Measurements from ENCODE around the gene CEP192.
"Not testable (repeated sequence)": the region's sequence is repeated elsewhere in the genome, so short reads cannot be mapped to it uniquely, and the experiment has no call there.

The CEP192 gene

DNA sequence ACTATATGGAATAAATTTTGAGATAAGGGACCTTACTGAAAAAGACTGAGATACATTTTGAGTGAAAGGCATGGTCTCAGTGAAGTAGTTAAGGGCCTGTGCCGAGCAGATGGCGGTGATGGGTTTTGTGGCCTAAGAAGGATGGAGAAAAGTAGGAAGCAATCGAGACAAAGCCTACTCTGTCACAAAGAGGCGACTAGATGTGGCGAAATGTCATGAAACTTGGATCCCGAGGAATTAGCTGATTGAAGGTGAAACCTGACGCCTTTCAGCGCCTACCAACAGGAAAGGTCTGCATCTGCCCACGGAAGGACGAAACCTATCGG lies 558 bp upstream of the CEP192 start:
- DNase-seq: no peak

DNA sequence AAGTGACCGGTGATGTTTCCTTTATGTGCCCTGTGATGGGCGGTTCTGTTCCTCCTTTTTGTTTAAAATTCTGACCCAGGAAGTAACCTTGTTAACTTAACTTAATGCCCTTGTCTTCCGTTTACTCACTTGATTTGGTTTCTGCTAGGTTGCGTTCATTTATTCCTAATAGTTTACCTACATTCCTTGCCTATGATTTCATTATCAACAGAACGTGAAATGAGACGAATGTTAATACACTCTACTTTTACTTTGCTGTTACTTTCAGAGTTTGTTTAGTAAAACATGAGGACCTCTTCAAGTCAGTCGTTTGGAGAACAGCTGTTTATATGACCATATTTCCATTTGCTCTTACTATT lies 638 bp downstream of the CEP192 start:
- no peak for DNase-seq

GRCh38 chr18:12993439-12993838 lies 2.3 kb downstream of the CEP192 start:
- DNase-seq: no peak

DNA sequence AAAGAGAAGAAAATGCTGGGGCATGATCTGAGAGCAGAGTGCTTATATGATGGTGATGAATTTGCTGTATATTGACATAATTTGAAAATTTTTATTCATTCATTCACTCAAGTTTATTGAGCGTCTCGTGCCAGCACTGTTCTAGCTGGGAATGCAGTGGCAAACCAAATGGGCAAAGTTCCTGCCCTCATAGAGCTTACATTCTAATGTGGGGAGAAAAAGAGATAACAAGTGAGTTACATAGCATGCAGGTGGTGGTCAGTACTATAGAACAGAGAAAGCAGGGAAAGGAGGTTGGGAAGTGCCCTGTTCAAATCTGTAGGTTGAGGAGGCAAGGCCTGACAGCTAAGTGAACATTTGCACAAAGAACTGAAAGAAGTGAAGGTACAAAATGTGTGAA lies 4.3 kb downstream of the CEP192 start:
- DNase-seq: no peak

GRCh38 chr18:12995952-12996477 lies 4.9 kb downstream of the CEP192 start:
- DNase-seq: no peak

GRCh38 chr18:12996661-12997292 lies 5.6 kb downstream of the CEP192 start:
- DNase-seq: no peak

DNA sequence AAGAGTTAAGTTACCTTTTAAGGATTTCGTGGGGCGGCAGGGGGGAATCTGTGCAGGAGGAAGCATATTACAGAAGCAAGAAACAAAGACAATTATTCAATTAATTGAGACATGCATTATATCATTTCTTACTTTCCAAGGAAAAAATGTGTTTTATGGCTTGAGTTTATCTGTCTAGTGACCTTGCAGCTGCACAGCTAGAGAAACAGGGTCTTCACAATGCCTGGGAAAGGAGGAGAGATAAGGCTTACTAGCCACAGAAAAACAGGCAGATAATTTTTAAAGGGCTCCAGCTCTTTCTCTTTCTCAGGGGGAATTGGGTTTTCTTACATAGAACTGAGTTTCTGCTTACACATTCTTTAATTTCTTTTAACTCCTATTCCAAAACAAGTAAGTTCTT lies 6.2 kb downstream of the CEP192 start:
- not testable (repeated sequence) for DNase-seq

DNA sequence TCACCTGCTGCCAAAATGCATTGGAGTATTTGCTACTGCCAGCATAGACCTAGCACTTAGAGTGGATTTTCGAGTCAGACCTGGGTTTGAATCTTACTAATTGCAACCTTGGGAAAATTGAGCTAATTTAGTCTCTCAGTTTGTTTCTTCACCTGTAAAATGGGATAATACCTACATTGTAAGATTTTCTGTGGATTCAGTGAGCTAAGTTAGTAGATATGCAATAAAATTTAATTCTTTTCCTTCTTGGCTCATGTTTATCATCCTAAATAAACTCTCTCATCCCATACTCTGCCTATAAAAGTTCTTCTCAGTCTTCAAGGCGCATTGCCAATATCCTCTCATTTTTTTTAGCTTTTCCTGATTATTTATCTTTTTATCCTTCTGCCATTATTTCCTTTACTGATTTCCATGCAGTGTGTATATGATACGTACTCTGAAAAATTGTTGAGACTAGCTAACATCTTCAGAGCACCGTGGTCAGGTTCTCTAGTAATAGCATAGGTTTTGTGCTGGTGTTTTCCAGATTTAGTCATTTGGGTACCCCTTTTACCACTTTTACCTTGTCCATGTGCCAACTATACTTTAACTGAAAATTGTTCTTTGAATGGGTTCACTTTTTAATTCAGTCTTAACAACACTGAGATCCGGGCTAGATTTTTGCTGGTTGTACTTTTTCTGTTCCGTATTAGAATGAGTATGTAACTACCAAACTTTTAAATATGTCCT lies 7.3 kb downstream of the CEP192 start:
- no peak for DNase-seq

DNA sequence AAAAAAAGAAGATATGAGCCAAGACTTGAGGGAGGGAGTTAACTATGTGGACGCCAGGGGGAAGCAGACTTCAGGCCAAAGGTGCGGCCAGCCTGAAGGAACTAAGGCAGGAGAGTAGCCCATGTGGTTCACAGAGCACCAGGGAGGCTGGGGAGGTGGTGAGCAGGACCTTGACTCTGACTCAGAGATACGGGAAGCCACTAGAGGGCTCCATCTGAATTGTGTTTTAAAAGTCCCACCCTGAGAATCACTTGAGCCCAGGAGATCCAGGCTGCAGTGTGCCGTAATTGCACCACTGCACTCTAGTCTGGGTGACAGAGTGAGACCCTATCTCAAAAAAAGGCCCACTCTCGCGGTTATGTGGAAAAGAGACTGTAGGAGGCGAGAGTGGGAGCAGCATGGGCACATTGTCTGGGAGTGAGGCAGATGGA lies 12.3 kb downstream of the CEP192 start:
- peak; percentile 75 for DNase-seq

- no peak for DNase-seq
Observed at GRCh38 chr18:13004396-13004795, 13.2 kb downstream of the CEP192 start.

DNA sequence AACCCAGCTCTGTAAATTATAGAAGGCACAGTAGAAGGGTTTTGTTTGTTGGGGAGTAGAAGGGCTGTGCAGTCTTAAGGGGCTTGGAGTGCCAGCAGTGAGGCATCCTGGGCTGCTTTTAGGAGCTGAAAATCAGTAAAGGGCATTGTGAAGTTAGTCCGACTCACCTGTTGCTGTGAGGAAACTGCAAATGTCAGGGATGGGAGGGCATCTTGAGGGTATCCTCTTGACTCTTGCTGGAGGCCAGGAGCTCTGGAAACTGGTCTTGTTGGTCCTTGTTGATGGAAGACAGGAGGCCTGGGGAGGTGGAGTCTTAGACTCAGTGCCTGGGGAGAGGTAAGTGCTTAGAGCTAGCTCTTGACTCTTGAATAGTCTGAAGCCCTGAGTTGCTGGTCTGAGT lies 14.1 kb downstream of the CEP192 start:
- DNase-seq: no peak

GRCh38 chr18:13006531-13007247 lies 15.5 kb downstream of the CEP192 start:
- no peak for DNase-seq

DNA sequence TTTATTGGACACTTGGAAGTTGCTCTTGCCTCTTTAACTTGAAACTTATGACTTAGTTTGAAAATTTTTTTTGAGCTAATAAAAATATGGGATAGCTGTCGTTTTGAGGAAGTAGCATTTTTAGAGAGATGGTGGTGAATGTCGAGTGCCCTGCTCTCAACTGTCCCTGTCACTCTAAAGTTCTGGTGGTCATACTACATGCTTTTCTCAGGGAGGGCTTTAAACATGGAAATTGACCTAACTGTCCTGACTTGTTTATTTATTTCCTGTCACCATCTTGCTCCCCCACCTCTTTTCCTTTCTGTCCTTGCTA lies 16.0 kb downstream of the CEP192 start:
- DNase-seq: no peak

GRCh38 chr18:13011719-13012118 lies 20.6 kb downstream of the CEP192 start:
- no peak for DNase-seq

- DNase-seq: no peak
Observed at GRCh38 chr18:13014232-13014631, 23.1 kb downstream of the CEP192 start.

- no peak for DNase-seq
Observed at GRCh38 chr18:13014818-13015217, 23.7 kb downstream of the CEP192 start.

DNA sequence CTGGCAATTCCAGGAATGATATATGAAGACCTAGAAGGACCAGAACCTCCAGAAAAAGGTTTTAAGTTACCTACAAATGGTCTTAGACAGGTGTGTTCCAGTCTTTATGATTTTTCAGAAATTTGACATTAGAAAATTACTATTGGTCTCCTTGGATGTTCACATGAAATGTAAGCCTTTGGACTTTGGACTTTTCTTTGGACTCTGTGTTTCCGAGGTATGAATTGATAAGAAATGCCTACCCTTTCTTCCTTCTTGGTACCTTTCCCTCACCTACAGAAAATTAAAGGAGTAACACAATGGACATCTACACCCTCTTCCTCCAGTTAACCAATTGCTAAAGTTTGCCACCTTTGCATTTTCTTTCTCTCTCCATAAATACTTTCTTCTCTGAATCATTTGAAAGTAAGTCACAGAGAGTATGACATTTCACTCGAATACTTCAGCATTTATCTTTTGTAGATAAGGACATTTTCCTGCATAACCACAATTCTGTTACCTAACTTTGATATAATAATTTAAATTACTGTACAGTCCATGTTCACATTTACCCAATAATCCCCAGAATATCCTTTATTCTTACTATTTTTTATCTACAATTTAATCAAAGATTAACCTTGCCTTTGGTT lies 26.2 kb downstream of the CEP192 start:
- no peak for DNase-seq

- DNase-seq: no peak
Observed at GRCh38 chr18:13018374-13018773, 27.2 kb downstream of the CEP192 start.

GRCh38 chr18:13019301-13019700 lies 28.1 kb downstream of the CEP192 start:
- no peak for DNase-seq

- DNase-seq: no peak
Observed at GRCh38 chr18:13022644-13023043, 31.5 kb downstream of the CEP192 start.

DNA sequence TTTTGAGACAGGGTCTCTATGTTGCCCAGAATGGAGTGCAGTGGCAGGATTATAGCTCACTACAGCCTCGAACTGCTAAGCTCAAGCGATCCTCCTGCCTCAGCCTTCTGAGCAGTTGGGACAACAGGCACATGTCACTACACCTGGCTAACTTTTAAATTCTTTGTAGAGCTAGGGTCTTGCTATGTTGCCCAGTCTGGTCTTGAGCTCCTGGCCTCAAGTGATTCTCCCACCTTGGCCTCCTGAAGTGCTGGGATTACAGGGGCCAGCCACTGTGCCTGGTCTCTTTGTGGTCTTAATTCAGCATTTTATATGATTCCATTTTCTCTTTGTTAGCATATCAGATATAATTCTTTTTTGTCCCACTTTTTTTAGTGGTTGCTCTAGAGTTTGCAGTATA lies 34.1 kb downstream of the CEP192 start:
- no peak for DNase-seq

DNA sequence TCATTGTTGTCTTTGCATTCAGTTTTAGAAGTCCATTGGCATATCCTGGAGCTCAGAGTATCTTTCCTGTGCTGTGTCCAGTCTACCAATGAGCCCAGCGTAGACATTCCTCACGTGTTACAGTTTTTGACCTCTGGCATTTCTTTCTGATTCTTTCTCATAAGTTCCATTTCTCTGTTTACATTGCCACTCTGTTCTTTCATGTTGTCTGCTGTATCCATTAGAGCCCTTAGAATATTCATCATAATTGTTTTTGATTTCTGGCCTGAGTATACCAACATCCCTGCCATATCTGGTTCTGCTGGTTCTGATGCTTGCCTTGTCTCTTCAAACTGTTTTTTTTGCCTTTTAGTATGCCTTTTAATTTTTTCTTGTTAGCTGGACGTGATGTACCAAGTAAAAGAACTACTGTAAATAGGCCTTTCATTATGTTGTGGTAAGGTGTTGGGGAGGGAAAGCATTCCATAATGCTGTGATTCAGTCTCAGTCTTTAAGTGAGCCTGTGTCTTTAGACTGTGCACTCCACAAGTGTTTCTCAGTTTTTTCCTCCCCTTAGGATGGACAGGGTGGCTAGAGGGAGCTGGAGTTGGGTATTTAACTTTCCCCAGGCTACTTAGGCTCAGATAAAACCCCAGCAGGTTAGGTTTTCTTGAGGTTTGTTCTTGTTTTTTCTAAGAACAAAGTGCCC lies 35.6 kb downstream of the CEP192 start:
- DNase-seq: no peak

DNA sequence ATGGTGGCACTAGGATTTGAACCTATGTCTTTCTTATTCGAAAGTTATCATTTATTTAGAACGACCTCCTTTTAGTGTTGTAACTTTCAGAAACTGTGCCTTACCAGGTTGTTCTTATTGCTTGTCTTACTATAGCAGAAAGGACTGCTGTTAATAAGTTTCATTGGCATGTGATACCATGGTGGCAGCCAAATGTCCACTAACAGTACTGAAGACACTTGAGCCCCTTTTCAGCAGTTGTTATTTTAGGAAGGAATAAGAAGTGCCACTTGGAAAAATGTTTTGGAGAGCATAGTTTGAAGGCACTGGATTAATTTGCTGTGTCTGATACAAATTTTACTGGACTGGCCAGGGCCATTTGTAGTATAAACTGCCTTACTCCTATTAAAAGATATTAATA lies 37.7 kb downstream of the CEP192 start:
- DNase-seq: no peak

Data from fibroblast of upper back skin (primary cell).